GM12874 (cell line): ENCODE results near the gene DNAJA3.

ENCODE experiments used
- CTCF ChIP-seq: IDR thresholded peaks from 2 replicates; pipeline ENCODE4 v1.5.1; 2011; ENCODE audit warnings: low read depth, mild to moderate bottlenecking, control low read depth, low read length, moderate library complexity; ENCODE audit not compliant: insufficient read depth

Gene DNAJA3

GRCh38 chr16:4495766-4496165, 70.1 kb downstream of the DNAJA3 start:
- no peak for TF ChIP-seq CTCF

- TF ChIP-seq CTCF: no peak
Observed at GRCh38 chr16:4496305-4496704, 70.6 kb downstream of the DNAJA3 start.

- TF ChIP-seq CTCF: no peak
Observed at GRCh38 chr16:4498546-4499195, 73.0 kb downstream of the DNAJA3 start.

GRCh38 chr16:4499196-4499555, 73.5 kb downstream of the DNAJA3 start:
- TF ChIP-seq CTCF: no peak

- TF ChIP-seq CTCF: no peak
Observed at GRCh38 chr16:4500272-4500671, 74.6 kb downstream of the DNAJA3 start.

GRCh38 chr16:4501071-4501478, 75.4 kb downstream of the DNAJA3 start:
- no peak for TF ChIP-seq CTCF

GRCh38 chr16:4505356-4506147, 79.9 kb downstream of the DNAJA3 start:
- no peak for TF ChIP-seq CTCF
